ENCODE measurements around the gene IRX6. TPM values are rescaled to one million over a fixed set of nuclear protein-coding genes. Genes with fewer than 3 reads are reported as not detected.

The IRX6 gene
- total RNA-seq, 1 donor from 2014 or later: not detected

DNA sequence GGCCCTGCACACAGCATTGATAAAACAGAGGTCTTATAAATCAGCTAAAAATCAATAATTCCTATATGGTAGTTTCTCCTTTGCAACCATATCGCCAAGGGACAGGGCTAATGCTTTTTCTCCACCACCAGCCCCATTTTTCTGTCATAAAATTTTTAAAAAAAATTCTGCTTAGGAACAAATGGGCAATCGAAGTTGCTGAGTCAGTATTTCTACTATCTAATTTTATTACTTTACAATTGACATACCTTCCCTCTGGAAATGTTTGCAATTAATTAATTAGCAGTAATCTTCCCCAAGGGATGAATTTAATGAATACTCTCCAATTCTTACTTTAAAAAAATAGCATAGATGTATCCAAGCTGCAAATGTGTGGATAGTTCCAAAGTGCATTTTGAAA is 1.7 kb upstream of the IRX6 start:
- intact Hi-C loops (cut with micrococcal nuclease): loop anchor here (10.0 kb wide), 2 partner anchors 388 to 1038 kb away; partner anchors contain the start of genes IRX3 and IRX5

DNA sequence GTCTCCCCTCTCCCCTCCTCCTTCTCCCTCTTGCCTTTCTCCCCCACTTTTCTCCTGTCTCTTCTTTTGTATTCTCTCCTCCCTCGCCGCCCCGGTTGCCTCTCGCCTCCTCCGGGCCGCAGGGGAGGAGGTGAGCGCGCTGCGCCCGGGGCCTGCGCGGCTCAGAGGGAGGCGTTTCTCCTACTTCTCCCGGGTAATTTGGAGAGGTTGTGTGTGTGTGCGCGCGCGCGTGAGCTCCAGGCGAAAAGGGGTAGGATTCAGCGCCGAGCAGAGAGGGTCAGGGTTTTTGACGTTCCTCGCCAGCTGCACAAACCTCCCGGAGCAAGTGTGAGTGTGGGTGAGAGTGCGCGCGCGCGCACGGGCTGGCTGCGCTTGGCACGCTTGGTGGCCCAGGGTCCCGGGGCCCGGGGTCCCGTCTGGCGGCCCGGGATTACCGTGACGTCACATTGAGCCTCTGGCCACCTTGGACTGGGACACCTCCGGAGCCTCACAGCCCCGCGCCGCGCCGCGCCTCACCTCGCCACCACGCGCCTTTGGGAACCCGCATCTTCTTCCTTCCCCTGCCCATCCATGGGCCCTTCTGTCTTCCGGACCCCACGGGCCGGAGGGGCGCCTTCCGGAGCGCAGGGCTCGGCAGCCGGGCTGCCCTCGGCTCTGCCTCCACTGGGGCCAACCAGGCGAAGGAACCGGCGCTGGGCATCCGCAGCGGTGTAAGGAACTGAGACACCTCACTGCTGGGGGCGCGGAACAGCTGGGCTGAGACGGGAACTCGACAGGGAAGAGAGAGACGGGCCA is 479 bp downstream of the IRX6 start:
- intact Hi-C loops (cut with micrococcal nuclease): loop anchor here (10.0 kb wide), 2 partner anchors 390 to 1040 kb away; partner anchors contain the start of genes IRX3 and IRX5

DNA sequence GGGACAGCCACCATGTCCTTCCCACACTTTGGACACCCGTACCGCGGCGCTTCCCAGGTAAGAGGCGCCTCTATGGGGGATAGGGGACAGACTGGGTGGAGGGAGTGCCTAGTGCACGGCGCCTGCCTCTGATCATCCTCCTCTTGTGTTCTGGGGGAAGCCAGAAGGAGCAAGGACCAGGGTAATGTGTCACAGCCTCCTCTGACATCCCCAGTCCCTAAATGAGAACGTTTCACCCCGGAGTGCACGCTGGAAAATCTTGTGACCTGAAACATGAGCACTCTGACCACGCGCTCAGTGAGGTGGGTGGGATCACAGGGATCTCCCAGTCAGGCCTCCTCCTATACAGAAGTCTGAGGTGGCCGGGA is 1.1 kb downstream of the IRX6 start:
- intact Hi-C loops (cut with micrococcal nuclease): loop anchor here (10.0 kb wide), 2 partner anchors 390 to 1040 kb away; partner anchors contain the start of genes IRX3 and IRX5

DNA sequence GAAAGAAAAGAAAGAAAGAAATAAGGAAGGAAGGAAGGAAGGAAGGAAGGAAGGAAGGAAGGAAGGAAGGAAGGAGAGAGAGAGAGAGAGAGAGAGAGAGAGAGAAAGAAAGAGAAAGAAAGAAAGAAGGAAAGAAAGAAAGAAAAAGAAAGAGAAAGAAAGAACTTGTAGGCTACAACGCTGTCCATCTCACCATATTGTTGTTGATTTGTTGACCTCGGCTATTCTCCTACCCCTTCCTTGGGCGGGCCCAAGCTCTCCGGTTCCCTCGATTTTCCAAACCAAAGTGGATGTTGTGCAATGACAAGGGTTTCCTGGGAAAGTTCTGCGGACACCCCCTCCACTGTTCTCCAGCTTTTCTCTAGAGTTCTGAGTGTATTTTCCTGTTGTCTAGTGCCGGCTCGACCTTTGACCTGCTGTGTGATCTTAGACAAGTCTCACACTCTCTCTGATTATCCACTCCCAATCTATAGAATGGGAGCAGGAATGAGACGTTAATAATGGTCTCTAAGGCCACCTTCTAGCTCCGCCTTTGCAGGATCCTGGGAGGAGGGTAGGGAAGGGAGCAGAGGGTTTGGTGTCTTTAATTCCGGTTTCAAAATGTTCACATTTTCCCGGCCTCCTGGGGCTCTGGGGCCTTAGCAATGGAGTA is 1.6 kb downstream of the IRX6 start:
- intact Hi-C loops (cut with micrococcal nuclease): loop anchor here (10.0 kb wide), 2 partner anchors 391 to 1041 kb away; partner anchors contain the start of genes IRX3 and IRX5

DNA sequence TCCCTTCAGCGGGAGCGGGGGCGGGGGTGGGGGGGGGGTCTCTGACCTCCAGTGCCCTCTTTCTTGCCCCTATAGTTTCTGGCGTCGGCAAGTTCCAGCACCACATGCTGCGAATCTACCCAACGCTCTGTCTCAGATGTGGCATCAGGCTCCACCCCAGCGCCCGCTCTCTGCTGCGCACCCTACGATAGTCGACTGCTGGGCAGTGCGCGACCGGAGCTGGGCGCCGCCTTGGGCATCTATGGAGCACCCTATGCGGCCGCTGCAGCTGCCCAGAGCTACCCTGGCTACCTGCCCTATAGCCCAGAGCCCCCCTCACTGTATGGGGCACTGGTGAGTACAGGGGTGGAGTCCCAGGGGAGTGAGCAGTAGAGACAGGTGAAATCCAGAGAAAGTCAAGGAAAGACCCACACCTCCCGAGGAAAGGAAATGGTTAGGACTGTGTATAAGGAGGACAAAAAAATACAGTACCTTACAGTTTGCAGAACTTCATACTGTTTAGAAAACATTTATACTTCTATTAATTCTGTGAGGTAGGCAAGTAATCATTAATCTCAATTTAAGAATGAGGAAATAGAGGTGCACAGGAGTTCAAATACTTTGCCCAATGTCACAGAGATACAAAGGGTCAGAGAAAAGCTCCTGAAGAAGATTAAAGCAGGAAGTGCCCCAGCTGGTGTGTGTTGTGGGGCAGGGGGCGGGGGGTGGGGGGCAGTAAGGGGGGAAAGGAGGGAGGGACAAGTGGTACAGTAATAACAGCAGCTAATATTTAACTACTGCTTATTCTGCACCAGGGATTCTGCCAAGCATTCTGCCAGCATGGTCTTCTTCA is 2.5 kb downstream of the IRX6 start:
- intact Hi-C loops (cut with micrococcal nuclease): loop anchor here (10.0 kb wide), 2 partner anchors 392 to 1042 kb away; partner anchors contain the start of genes IRX3 and IRX5

DNA sequence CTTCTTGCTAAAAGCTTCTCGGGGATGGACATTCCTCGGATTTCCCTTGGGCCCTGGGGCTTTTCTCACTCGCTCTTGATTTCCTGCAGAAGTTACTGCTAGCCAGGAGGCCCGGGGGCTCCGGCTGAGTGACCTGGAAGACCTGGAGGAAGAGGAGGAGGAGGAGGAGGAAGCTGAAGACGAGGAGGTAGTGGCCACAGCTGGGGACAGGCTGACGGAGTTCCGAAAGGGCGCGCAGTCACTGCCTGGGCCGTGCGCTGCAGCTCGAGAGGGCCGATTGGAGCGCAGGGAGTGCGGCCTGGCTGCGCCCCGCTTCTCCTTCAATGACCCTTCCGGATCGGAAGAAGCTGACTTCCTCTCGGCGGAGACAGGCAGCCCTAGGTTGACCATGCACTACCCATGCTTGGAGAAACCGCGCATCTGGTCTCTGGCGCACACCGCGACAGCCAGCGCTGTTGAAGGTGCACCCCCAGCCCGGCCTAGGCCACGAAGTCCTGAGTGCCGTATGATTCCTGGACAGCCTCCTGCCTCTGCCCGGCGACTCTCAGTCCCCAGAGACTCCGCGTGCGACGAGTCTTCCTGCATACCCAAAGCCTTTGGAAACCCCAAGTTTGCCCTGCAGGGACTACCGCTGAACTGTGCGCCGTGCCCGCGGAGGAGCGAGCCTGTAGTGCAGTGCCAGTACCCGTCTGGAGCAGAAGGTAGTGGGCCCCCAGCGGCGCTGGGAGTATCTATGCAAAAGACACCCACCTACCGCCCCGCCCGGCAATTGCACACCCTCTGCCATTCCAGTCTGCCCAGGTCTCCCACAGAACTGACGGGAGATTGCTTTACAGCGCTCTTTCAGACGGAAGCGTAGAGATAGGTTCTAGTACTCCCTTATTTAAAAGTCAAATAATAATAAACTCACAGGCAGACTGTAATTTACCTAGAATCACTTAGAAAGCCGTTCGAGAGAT is 4.9 kb downstream of the IRX6 start:
- intact Hi-C loops (cut with micrococcal nuclease): loop anchor here (10.0 kb wide), 2 partner anchors 394 to 1044 kb away; partner anchors contain the start of genes IRX3 and IRX5

DNA sequence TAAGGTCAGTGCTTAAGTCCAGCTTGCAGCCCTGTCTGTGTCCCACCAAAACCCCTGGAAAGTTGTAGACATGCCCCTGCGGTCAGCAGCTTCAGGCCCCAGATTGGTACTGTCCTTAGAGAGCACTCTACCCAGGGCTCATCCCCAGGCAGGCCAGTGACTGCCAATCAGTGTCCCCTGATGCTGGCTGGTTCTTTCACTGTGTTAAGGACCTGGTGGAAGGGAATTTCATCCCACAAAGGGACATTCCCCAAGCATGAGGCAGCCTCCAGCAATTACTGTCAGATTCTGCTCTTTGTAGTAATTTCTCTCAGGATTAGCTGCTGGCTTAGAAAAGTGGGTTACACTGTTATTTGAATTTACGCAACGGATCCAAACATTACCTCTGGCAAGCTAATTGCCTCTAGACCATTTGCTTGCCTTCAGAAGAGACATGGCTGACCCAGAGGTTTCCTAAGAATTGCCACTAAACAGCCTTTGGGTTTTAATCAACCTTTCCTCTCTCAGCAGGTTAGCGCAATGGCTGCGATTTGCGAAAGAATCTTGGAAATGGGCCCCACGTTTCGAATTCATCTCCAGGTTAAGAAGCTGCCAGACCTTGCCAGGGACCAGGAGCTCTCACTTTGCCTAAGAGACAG is 5.9 kb downstream of the IRX6 start:
- intact Hi-C loops (cut with micrococcal nuclease): loop anchor here (10.0 kb wide), 2 partner anchors 395 to 1045 kb away; partner anchors contain the start of genes IRX3 and IRX5

DNA sequence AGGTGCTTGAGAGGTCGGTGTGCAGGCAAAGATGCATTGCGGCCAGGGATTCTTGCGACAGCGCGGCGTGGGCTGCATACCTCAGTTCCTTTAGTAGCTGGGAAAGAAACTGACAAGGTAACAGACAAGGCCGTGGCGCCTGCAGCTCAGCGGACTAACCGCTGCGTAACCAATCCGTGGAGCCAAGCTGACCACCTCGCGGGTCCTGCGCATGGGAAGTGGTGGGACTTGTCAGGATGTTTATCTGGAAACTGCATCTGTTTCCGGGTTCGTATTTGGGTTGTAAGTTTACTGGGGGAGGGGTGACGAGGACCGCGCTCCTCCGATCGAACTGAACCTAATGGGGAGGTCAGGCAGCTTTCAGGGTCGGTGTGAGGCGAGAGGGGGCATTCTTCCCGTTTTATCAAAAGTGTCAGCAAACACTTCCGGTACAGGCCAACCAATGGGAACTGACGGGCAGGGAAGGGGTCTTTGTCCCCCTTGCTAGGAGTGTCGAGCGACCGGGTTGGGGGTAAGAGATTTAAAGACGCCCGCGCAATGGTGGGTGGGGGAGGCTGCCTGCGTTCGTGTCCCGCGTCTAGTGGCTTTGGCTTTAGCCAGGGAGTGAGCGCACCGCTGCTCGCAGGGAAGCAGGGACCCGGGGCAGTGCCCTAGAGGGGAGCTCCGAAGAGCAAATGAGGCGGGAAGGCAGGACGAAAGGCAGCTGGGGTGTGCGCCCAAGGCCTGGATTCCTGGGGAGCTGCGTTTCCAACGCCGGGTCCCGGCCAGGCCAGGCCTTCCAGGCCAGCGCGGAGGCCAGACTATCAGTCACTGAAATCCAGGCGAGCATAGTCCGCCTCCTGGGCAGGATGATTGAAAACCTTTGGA is 7.0 kb downstream of the IRX6 start:
- intact Hi-C loops (cut with micrococcal nuclease): no loop called here

DNA sequence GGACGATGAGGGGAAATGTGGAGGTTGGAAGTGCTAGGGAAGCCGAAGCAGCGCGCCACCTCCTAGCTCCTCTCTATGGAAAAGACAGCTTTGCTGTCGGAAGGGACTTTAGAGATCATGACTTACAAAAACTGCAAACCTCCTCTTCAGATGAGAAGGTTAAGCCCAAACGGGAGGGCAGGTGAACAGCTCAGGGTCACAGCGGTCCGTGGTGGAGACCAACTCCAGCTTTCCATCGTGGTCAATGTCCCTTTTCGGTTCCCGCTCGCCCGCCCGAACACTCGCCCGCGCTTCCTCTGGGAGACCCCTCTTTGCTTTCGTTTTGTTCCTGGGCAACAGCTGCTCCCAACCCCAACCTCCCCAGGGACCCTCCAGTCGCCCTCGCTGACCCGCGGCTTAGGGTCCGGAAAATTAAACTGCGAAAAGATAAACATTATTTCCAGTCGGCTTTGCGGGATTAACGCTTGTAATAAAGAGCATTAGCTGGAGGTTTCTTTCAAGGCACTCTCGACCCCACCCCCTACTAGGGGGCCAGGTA is 7.7 kb downstream of the IRX6 start:
- intact Hi-C loops (cut with micrococcal nuclease): no loop called here

DNA sequence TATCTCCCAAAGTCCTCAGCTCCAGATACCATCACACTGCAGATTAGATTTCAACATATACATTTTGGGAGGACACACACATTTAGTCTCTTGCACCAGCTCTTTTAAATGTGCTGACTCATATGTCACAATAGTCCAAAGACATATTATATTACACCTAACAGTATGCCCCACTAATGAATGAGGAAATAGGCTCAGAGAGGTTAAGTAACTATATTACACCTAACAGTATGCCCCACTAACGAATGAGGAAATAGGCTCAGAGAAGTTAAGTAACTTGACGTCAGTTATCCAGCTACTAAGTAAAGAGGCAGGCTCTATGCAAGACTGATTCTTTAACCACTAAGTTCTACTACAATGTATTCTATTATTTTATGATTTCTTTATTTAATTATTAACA is 9.7 kb downstream of the IRX6 start:
- intact Hi-C loops (cut with micrococcal nuclease): no loop called here

DNA sequence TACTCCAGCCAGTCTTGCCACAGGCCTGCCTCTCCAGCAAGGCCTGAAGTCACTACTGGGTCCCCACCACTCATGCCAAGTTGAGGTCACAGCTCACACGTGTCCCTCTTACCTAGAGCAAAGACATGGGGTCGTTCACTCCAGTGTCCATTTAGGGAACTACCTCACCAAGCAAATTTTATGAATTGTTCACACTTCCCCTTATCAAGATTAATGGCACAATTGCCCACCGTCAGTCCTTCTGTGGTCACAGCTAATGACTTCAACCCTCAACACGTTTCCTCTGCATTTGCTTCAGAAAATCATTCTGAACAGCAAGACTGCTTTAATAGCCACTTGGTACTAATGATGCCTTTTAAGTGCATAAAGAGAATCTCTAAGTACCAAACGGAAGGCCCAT is 14.6 kb downstream of the IRX6 start:
- intact Hi-C loops (cut with micrococcal nuclease): no loop called here

DNA sequence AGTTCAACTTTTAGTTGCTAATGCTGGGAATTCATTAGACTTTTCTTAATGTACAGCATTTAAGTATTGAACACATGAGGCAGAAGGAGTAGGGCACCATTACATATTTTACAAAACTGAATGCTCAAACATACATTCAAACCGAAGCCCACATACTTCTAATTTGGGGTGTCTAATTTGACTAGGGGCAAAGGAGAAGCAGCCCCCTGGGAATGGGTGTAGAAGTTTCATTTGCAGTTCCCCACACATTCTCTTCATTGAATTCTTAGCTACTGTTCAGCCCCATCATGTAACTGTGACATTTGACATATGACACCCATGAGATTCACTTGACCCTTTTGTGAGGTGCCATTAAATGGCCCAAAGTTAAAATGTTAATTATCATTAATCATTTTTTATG is 16.4 kb downstream of the IRX6 start:
- intact Hi-C loops (cut with micrococcal nuclease): no loop called here

DNA sequence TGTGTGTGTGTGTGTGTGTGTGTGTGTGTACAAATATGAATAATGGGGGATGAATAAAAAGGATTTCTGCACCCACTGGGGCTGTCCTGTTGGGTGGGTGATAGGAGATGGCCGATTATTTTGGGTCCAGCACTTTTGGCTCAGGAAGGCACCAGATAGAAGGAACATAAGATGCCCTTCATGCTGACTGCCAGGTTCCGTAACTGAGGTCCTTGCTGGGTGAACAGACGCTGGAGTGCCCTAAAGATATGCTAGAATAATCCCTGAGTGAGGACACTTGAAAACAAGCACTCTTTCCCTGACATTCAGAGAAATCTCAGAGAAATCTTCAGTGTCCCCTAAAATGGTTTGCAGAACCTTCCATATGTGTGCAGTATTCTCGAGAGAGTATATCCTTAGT is 17.7 kb downstream of the IRX6 start:
- intact Hi-C loops (cut with micrococcal nuclease): no loop called here

DNA sequence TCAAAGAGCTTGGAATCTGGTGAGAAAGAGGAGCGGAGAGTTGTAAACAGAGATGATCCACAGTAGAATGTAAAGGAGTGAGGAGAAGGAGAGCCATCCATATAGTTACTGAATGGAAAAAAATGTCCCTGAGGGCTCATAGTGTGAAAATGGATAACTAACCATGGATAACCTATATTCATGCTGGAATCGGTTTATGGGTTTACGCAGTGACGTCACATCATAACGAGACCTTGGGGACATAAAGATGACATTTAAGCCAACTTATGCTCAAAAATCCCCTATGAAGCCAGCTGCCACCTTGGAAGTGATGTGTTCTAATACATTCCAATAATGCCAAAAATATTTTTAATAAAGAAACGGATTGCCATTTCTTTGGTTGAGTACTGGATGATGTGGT is 22.5 kb downstream of the IRX6 start:
- intact Hi-C loops (cut with micrococcal nuclease): no loop called here

DNA sequence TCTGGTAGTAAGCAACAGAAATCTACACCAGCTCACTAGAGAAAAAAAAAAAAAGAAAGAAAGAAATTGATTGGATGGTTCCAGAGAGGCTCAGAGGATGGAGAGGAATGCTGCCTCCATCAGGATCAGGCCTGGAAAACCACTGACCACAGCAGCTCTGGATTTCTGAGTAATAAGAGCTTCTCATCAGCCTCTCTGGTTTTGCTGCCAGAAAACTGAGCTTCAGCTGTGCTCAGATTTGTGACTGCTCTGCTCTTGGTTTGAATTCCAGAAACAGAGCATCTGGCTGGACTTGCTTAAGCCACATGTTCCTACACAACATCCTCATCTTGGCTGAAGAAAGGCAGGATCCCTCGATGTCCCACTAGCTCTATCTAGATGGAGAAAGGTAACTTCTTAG is 25.9 kb downstream of the IRX6 start:
- intact Hi-C loops (cut with micrococcal nuclease): no loop called here

DNA sequence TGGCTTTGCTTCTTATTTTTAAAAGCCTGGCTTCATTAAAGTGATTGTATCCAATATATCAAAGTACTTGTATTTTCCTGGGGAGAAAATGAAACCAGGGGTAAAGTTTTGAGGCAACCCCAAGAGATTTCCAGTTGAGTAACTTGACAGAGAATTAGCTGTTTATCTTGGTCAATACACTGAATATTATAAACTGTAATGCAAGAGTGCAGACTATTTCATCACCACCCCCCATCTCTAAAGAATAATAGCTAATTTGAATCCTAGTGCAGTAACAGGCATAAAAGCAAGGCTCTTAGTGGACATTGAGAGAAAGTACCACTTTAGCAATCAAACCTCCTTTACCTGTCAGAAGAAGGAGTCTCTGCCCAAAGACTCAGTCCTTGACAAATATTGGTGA is 27.0 kb downstream of the IRX6 start:
- intact Hi-C loops (cut with micrococcal nuclease): no loop called here

DNA sequence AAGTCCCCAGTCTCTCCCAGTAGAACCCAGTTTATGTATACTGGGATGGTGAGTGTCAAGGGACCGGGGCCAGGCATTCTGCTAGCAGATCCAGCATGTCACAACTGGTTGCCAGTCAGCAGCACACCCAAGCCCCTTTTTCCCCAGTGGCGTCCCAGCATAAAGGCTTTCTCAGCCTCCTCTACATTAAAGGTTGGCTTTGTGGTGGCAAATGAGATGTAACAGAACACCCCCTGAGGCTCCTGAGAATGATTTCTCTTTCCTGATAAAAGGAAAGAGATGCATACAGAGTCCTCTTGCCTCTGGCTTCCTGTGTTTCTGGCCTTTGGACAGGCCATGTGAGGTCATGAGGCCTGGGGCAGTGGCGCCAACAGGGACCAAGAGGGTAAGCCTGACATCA is 27.9 kb downstream of the IRX6 start:
- intact Hi-C loops (cut with micrococcal nuclease): no loop called here

DNA sequence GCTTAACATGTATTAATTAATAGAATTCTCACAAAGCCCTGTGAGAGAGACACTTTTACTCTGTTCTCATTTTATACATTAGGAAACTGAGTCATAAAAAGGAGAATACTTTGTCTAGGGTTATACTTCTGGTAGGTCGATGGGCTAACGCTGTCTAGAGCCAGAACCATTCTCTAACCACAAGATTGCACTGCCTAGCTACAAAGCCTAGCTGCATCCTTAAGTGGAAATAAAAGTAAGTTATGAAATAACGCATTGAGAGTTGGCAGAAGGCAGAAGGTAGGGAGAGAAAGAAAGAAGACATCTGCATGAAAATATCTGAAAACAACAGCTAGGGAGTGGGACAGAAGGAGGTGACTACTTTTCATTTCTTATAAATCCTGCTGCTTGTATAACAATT is 33.2 kb downstream of the IRX6 start:
- intact Hi-C loops (cut with micrococcal nuclease): no loop called here

DNA sequence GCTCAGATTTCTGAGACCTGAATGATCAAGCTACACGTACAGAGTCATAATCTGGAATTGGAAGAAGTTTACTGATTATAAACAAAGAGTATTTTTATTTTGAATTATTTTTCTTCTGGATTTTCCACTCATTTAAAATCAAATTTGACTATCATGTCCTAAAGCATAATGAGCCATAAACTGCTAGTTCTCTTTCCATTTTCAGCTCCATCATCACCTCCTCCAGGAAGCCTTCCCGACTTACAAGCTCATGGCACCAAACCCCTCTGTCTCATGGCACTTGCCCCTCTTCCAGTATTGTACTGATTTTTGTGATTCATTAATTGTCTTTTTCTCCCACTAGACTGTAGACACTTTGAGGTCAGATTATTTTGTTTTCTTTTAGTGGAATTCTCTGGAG is 35.9 kb downstream of the IRX6 start:
- intact Hi-C loops (cut with micrococcal nuclease): no loop called here

Data from T-helper 2 cell treated with Interferon-gamma antibody and Interleukin-4, amounts not matched to agents 100 ng/mL and 5 ng/mL, for 36 hours (primary cell).